RWPE2 (cell line): ENCODE measurements around the gene MTG1.

Experiments used
- ATAC-seq: fragments of 200-7000 bp; cut with Tn5 transposase; 3 replicates; pipeline ENCODE4 v1.9.1; 2021; ENCODE audit warnings: low read depth
- DNase-seq: peaks from one replicate; pipeline ENCODE4 v3.0.0-alpha.2; 2020; ENCODE audit warnings: low spot score
- H3K27ac ChIP-seq: fragments of 450-650 bp; 2 replicates; pipeline ENCODE4 v1.5.1; 2017; ENCODE audit warnings: mild to moderate bottlenecking; ENCODE audit not compliant: poor library complexity, severe bottlenecking
- H3K27me3 ChIP-seq: fragments of 250-450 bp; sonication (Bioruptor Pico); 2 replicates; pipeline ENCODE4 v1.5.1; 2021; ENCODE audit warnings: mild to moderate bottlenecking, moderate library complexity; ENCODE audit not compliant: insufficient read depth, poor library complexity, severe bottlenecking
- H3K36me3 ChIP-seq: fragments of 250-450 bp; sonication (Bioruptor Pico); 2 replicates; pipeline ENCODE4 v1.5.1; 2020; ENCODE audit warnings: low read depth, mild to moderate bottlenecking, moderate library complexity
- H3K4me1 ChIP-seq: fragments of 250-450 bp; sonication (Bioruptor Pico); 2 replicates; pipeline ENCODE4 v1.5.1; 2021; ENCODE audit warnings: mild to moderate bottlenecking, moderate library complexity; ENCODE audit not compliant: insufficient read depth, poor library complexity, severe bottlenecking
- H3K4me3 ChIP-seq: fragments of 250-450 bp; sonication (Bioruptor Pico); 2 replicates; pipeline ENCODE4 v1.5.1; 2021; ENCODE audit warnings: mild to moderate bottlenecking, moderate library complexity; ENCODE audit not compliant: severe bottlenecking
- H3K9me3 ChIP-seq: fragments of 250-450 bp; sonication (Bioruptor Pico); 2 replicates; pipeline ENCODE4 v1.5.1; 2021; ENCODE audit warnings: mild to moderate bottlenecking, moderate library complexity; ENCODE audit not compliant: severe bottlenecking
- CTCF ChIP-seq: fragments of 450-650 bp; IDR thresholded peaks from one replicate; pipeline ENCODE4 v1.5.1; 2017; ENCODE audit warnings: mild to moderate bottlenecking, moderate library complexity; ENCODE audit not compliant: poor library complexity, severe bottlenecking

MTG1 gene

GRCh38 chr10:133419211-133419950, 25.4 kb downstream of the MTG1 start:
- Histone ChIP-seq H3K27me3 (peaks cover 10% of the 10 kb centered on the region), H3K4me1 (no peaks in the 10 kb centered on the region), H3K9me3 (no peaks in the 10 kb centered on the region), H3K4me3 (no peak overlapping the region), H3K36me3 (peaks cover 11% of the 10 kb centered on the region), H3K27ac (no peak overlapping the region)
- ATAC-seq: no peak
- DNase-seq: peak; percentile 52
- TF ChIP-seq CTCF: no peak

- no peaks in the 10 kb centered on the region for H3K9me3 ChIP-seq
- H3K27me3 ChIP-seq: peaks cover 10% of the 10 kb centered on the region
- no peaks in the 10 kb centered on the region for H3K4me1 ChIP-seq
- H3K27ac ChIP-seq: no peak overlapping the region
- no peak for ATAC-seq
- no peak for TF ChIP-seq CTCF
- peaks cover 11% of the 10 kb centered on the region for H3K36me3 ChIP-seq
- peak; percentile 49 for DNase-seq
- H3K4me3 ChIP-seq: no peak overlapping the region
These were observed 26.1 kb downstream of the MTG1 start for GRCh38 chr10:133420028-133420427.

GRCh38 chr10:133420579-133420978, 26.6 kb downstream of the MTG1 start:
- no peak for TF ChIP-seq CTCF
- H3K4me3 ChIP-seq: no peak overlapping the region
- no peaks in the 10 kb centered on the region for H3K4me1 ChIP-seq
- no peak overlapping the region for H3K27ac ChIP-seq
- peaks cover 8% of the 10 kb centered on the region for H3K36me3 ChIP-seq
- H3K9me3 ChIP-seq: no peaks in the 10 kb centered on the region
- no peak for ATAC-seq
- DNase-seq: peak; percentile 51
- peaks cover 10% of the 10 kb centered on the region for H3K27me3 ChIP-seq

- peak; percentile 54 for DNase-seq
- no peak for ATAC-seq
- Histone ChIP-seq H3K9me3 (no peaks in the 10 kb centered on the region), H3K27me3 (peaks cover 10% of the 10 kb centered on the region), H3K36me3 (peaks cover 7% of the 10 kb centered on the region), H3K4me3 (no peak overlapping the region), H3K27ac (no peak overlapping the region), H3K4me1 (no peaks in the 10 kb centered on the region)
- TF ChIP-seq CTCF: no peak
These were observed 27.6 kb downstream of the MTG1 start for GRCh38 chr10:133421336-133422222.
